HepG2 (cell line): ENCODE results near the gene P3H3. TPM values are rescaled to one million over a fixed set of nuclear protein-coding genes. Genes with fewer than 3 reads are reported as not detected.
A peak's percentile ranks its signal among the peaks of the same experiment; 100 is the strongest.
"Not testable (repeated sequence)": the region's sequence is repeated elsewhere in the genome, so short reads cannot be mapped to it uniquely, and the experiment has no call there.

Source experiments
- ATAC-seq: fragments of 200-7000 bp; cut with Tn5 transposase; 3 replicates; pipeline ENCODE4 v1.9.1; 2020; ENCODE audit warnings: mild to moderate bottlenecking, moderate library complexity
- BruUV-seq: library from RNA; stranded (reverse); fragments of 400-500 nt; replicated peaks from 2 replicates; lab custom pipeline; 2021; lab: Mats Ljungman, UMichigan
- CTCF ChIA-PET: fragments of 300-600 bp; formaldehyde crosslinking; extraction: SDS; loops from one replicate; lab custom pipeline; 2021; ENCODE audit warnings: low total read pairs, inconsistent platforms, low intra/inter-chr PET ratio; lab: Yijun Ruan, JAX
- POLR2A ChIA-PET: fragments of 350-600 bp; sonication (Branson Sonifier 250); formaldehyde crosslinking; loops from one replicate; lab custom pipeline; 2020; ENCODE audit warnings: antibody characterized with exemption, inconsistent platforms; lab: Yijun Ruan, JAX
- DNase-seq: peaks from one replicate; pipeline ENCODE4 v3.0.0-alpha.2; 2015; ENCODE audit warnings: low spot score
- FAIRE-seq: peaks from 3 replicates; lab custom pipeline; 2011; peaks lifted over from hg19 to GRCh38; lab: Jason Lieb, UNC
- H2AFZ ChIP-seq: one replicate; pipeline ENCODE4 v1.6.1; 2011; ENCODE audit warnings: low read length, inconsistent platforms
- H3K27ac ChIP-seq: fragments of 300-600 bp; 3 replicates; pipeline ENCODE4 v1.8.0; 2011; ENCODE audit warnings: mixed run types, mild to moderate bottlenecking, mixed read lengths, low read length, inconsistent platforms; ENCODE audit not compliant: insufficient read depth; ENCODE audit errors: extremely low read length
- H3K27me3 ChIP-seq, 2 experiments: fragments of 200-600 bp in 1 of 2; 2 replicates in 1 of 2; 3 replicates in 1 of 2; pipeline versions ENCODE4 v1.6.0 to v1.8.0; 2011; ENCODE audit warnings: low read length in 2 of 2, mild to moderate bottlenecking in 2 of 2, moderate library complexity in 2 of 2, inconsistent platforms in 1 of 2; ENCODE audit not compliant: insufficient read depth in 2 of 2, control insufficient read depth in 1 of 2
- H3K36me3 ChIP-seq, 2 experiments: fragments of 200-600 bp in 1 of 2; replicated peaks in 1 of 2; 2 replicates in 1 of 2; 3 replicates in 1 of 2; pipeline versions ENCODE4 v1.5.1 to v1.8.0; 2011; ENCODE audit warnings: low read length in 2 of 2, inconsistent platforms in 1 of 2; ENCODE audit not compliant: insufficient read depth in 2 of 2, control insufficient read depth in 1 of 2
- H3K4me1 ChIP-seq: 2 replicates; pipeline ENCODE4 v1.5.1; 2012; ENCODE audit warnings: low read length, inconsistent platforms; ENCODE audit not compliant: insufficient read depth
- H3K4me2 ChIP-seq: 2 replicates; pipeline ENCODE4 v1.6.0; 2011; ENCODE audit warnings: low read depth, low read length, inconsistent platforms
- H3K4me3 ChIP-seq, 3 experiments: fragments of 200-600 bp in 1 of 3; sonication (generic), shearing (Covaris generic) in 1 of 3; replicated peaks in 1 of 3; 2 replicates each; pipeline ENCODE4 v1.5.1; 2011 to 2016; ENCODE audit warnings: low read length in 3 of 3, inconsistent platforms in 2 of 3, low read depth in 2 of 3, mild to moderate bottlenecking in 2 of 3, control low read depth in 1 of 3, mixed read lengths in 1 of 3; ENCODE audit not compliant: insufficient read depth in 1 of 3
- H3K79me2 ChIP-seq: one replicate; pipeline ENCODE4 v1.6.1; 2011; ENCODE audit warnings: low read length, inconsistent platforms; ENCODE audit not compliant: insufficient read depth
- H3K9ac ChIP-seq: 2 replicates; pipeline ENCODE4 v1.6.0; 2011; ENCODE audit warnings: mild to moderate bottlenecking, low read depth, low read length, inconsistent platforms; ENCODE audit not compliant: insufficient read depth
- H3K9me3 ChIP-seq: 2 replicates; pipeline ENCODE4 v1.5.1; 2012; ENCODE audit warnings: mild to moderate bottlenecking, low read length
- H4K20me1 ChIP-seq: 2 replicates; pipeline ENCODE4 v1.6.0; 2011; ENCODE audit warnings: inconsistent platforms, mild to moderate bottlenecking, low read length, moderate library complexity; ENCODE audit not compliant: insufficient read depth
- GATAD2A ChIP-seq: IDR thresholded peaks from 2 replicates; pipeline ENCODE4 v1.6.1; 2016
- ZNF460 ChIP-seq: sonication (generic); formaldehyde crosslinking; IDR thresholded peaks from 2 replicates; pipeline ENCODE4 v1.5.1; 2020; ENCODE audit warnings: missing genetic modification reagents, mild to moderate bottlenecking, borderline replicate concordance
- WGBS: methylation state at CpG from one replicate; pipeline ENCODE4 v1.1.6; 2017; ENCODE audit warnings: low lambda C conversion rate; 5-methylcytosine and 5-hydroxymethylcytosine counted together
- in situ Hi-C: cut with HindIII; loops from 2 replicates; pipeline ENCODE4 v1.10.0; 2017; ENCODE audit warnings: low pct_unique_long_range_greater_than_20kb; ENCODE audit not compliant: extremely low pct_ligation_motif_present
- intact Hi-C: fragments of 100-400 bp; cut with micrococcal nuclease; formaldehyde crosslinking; loops from one replicate; pipeline ENCODE4 v1.10.0; 2022; ENCODE audit not compliant: unreplicated experiment
- polyA plus RNA-seq, 8 experiments: library from polyadenylated mRNA; depleted of rRNA in 3 of 8; stranded (reverse) in 7 of 8; unstranded in 1 of 8; fragments of >200 nt; fragmentation: Illumina TruSeq in 4 of 8; extraction: Trizol in 4 of 8; gene quantifications; 2 replicates each; pipeline versions ENCODE4 v1.2.1 to v1.2.3, GENCODE V29; 2011 to 2016; ENCODE audit warnings: low read depth in 4 of 8, missing spikeins in 1 of 8, mixed read lengths in 1 of 8; ENCODE audit not compliant: insufficient read depth in 1 of 8
- total RNA-seq, 5 experiments: library from RNA; depleted of rRNA; stranded (reverse); fragments of >200 nt; fragmentation: Illumina TruSeq; extraction: Trizol; gene quantifications; 2 replicates each; pipeline ENCODE4 v1.2.3, GENCODE V29; 2016; ENCODE audit warnings: low read depth in 1 of 5
- TF ChIP-seq, protein P1 (sequence below): sonication (generic); formaldehyde crosslinking; conservative IDR thresholded peaks from 2 replicates; pipeline ENCODE4 v1.4.0; 2020; ENCODE audit warnings: mild to moderate bottlenecking, missing genetic modification reagents, moderate library complexity
- TF ChIP-seq, protein P2 (sequence below): sonication (generic); formaldehyde crosslinking; IDR thresholded peaks from 2 replicates; pipeline ENCODE4 v1.4.0; 2020; ENCODE audit warnings: missing genetic modification reagents, borderline replicate concordance

Gene P3H3
- total and polyA plus RNA-seq, 2 of the 13 experiments (the other 11 are each of a cell fraction or from before 2014, with no cell fraction given), result 20.1 to 20.5 TPM

DNA sequence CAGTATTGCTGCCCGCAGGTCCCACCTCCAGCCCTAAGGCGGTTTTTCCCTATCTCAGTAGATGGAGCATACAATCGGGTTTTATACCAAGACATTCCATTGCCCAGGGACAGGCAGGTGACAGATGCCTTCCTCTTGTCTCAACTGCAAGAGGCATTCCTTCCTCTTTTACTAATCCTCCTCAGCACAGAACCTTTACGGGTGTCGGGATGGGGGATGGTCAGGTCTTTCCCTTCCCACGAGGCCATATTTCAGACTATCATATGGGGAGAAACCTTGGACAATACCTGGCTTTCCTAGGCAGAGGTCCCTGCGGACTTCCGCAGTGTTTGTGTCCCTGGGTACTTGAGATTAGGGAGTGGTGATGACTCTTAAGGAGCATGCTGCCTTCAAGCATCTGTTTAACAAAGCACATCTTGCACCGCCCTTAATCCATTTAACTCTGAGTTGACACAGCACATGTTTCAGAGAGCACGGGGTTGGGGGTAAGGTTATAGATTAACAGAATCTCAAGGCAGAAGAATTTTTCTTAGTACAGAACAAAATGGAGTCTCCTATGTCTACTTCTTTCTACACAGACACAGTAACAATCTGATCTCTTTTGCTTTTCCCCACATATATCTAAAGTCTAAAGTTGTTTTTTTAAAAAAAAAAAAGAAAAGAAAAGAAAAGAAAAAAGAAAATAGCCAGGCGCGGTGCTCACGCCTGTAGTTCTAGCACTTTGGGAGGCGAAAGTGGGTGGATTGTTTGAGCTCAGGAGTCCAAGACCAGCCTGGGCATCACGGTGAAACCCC, 58.2 kb downstream of the P3H3 start:
- CTCF ChIA-PET, H3K36me3 ChIP-seq, H3K27me3 ChIP-seq, ATAC-seq, H2AFZ ChIP-seq, FAIRE-seq, BruUV-seq, H3K4me3 ChIP-seq, H3K9me3 ChIP-seq, in situ Hi-C loops, intact Hi-C loops, H4K20me1 ChIP-seq, DNase-seq, H3K9ac ChIP-seq, H3K79me2 ChIP-seq: not testable (repeated sequence)
- 59% methylated on average over 12 of the region's 15 CpGs for WGBS
- TF ChIP-seq, protein P1, sequence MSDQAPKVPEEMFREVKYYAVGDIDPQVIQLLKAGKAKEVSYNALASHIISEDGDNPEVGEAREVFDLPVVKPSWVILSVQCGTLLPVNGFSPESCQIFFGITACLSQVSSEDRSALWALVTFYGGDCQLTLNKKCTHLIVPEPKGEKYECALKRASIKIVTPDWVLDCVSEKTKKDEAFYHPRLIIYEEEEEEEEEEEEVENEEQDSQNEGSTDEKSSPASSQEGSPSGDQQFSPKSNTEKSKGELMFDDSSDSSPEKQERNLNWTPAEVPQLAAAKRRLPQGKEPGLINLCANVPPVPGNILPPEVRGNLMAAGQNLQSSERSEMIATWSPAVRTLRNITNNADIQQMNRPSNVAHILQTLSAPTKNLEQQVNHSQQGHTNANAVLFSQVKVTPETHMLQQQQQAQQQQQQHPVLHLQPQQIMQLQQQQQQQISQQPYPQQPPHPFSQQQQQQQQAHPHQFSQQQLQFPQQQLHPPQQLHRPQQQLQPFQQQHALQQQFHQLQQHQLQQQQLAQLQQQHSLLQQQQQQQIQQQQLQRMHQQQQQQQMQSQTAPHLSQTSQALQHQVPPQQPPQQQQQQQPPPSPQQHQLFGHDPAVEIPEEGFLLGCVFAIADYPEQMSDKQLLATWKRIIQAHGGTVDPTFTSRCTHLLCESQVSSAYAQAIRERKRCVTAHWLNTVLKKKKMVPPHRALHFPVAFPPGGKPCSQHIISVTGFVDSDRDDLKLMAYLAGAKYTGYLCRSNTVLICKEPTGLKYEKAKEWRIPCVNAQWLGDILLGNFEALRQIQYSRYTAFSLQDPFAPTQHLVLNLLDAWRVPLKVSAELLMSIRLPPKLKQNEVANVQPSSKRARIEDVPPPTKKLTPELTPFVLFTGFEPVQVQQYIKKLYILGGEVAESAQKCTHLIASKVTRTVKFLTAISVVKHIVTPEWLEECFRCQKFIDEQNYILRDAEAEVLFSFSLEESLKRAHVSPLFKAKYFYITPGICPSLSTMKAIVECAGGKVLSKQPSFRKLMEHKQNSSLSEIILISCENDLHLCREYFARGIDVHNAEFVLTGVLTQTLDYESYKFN (CRISPR knock-in tag), result 0 out of 2 replicates have a peak, but pooled peaks have one; percentile 18
- TF ChIP-seq, protein P2, sequence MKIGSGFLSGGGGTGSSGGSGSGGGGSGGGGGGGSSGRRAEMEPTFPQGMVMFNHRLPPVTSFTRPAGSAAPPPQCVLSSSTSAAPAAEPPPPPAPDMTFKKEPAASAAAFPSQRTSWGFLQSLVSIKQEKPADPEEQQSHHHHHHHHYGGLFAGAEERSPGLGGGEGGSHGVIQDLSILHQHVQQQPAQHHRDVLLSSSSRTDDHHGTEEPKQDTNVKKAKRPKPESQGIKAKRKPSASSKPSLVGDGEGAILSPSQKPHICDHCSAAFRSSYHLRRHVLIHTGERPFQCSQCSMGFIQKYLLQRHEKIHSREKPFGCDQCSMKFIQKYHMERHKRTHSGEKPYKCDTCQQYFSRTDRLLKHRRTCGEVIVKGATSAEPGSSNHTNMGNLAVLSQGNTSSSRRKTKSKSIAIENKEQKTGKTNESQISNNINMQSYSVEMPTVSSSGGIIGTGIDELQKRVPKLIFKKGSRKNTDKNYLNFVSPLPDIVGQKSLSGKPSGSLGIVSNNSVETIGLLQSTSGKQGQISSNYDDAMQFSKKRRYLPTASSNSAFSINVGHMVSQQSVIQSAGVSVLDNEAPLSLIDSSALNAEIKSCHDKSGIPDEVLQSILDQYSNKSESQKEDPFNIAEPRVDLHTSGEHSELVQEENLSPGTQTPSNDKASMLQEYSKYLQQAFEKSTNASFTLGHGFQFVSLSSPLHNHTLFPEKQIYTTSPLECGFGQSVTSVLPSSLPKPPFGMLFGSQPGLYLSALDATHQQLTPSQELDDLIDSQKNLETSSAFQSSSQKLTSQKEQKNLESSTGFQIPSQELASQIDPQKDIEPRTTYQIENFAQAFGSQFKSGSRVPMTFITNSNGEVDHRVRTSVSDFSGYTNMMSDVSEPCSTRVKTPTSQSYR (CRISPR knock-in tag), result peak; percentile 32; the same call in 1 of the 2 replicates
- TF ChIP-seq ZNF460 (CRISPR knock-in tag) (peak; percentile 60; the same call in 1 of the 2 replicates), GATAD2A (CRISPR knock-in tag) (peak; percentile 7; the same call in 1 of the 2 replicates)
- H3K27ac ChIP-seq, result peak overlapping the region; percentile 61
- POLR2A ChIA-PET, result interaction anchor here (0.7 to 3.0 kb wide), 4 partner anchors 14 to 57 kb away, joined by 3 to 25 read pairs (median 4); partner anchors contain the start of genes C12orf57, LRRC23, RNU7-1 and SPSB2
- peak overlapping the region; percentile 18; the same call in 1 of the 2 replicates for H3K4me2 ChIP-seq
- H3K4me1 ChIP-seq, result peaks cover 55% of the 10 kb centered on the region
